ENCODE data around the gene MUL1. TPM values are rescaled to one million over a fixed set of nuclear protein-coding genes. Genes with fewer than 3 reads are reported as not detected.
A peak's percentile ranks its signal among the peaks of the same experiment; 100 is the strongest.

MUL1 gene
- total RNA-seq, 2 experiments from 2014 or later = 19.7 to 20.4 TPM

GRCh38 chr1:20483098-20483832 lies 24.7 kb downstream of the MUL1 start:
- Mint-ChIP-seq H3K4me3 (no peak overlapping the region), H3K27me3 (peaks cover 81% of the 10 kb centered on the region), H3K9me3 (no peaks in the 10 kb centered on the region), H3K4me1 (peaks cover 8% of the 10 kb centered on the region), H3K27ac (no peak overlapping the region), H3K36me3 (no peaks in the 10 kb centered on the region)
- DNase-seq = no peak

GRCh38 chr1:20481643-20482498 lies 26.1 kb downstream of the MUL1 start:
- Mint-ChIP-seq H3K4me3 (no peak overlapping the region), H3K27ac (no peak overlapping the region), H3K4me1 (peaks cover 8% of the 10 kb centered on the region), H3K27me3 (peaks cover 81% of the 10 kb centered on the region), H3K9me3 (no peaks in the 10 kb centered on the region), H3K36me3 (no peaks in the 10 kb centered on the region)
- no peak for DNase-seq

- no peaks in the 10 kb centered on the region for H3K36me3 Mint-ChIP-seq
- no peaks in the 10 kb centered on the region for H3K9me3 Mint-ChIP-seq
- peaks cover 86% of the 10 kb centered on the region for H3K27me3 Mint-ChIP-seq
- no peak overlapping the region for H3K4me3 Mint-ChIP-seq
- DNase-seq = no peak
- H3K4me1 Mint-ChIP-seq = peaks cover 8% of the 10 kb centered on the region
- no peak overlapping the region for H3K27ac Mint-ChIP-seq
Measured at GRCh38 chr1:20480951-20481617, 26.9 kb downstream of the MUL1 start.

GRCh38 chr1:20480243-20480944 lies 27.6 kb downstream of the MUL1 start:
- Mint-ChIP-seq H3K36me3 (no peaks in the 10 kb centered on the region), H3K4me3 (no peak overlapping the region), H3K27ac (no peak overlapping the region), H3K27me3 (peaks cover 88% of the 10 kb centered on the region), H3K4me1 (peaks cover 6% of the 10 kb centered on the region), H3K9me3 (no peaks in the 10 kb centered on the region)
- no peak for DNase-seq

GRCh38 chr1:20479840-20480239 lies 28.1 kb downstream of the MUL1 start:
- Mint-ChIP-seq H3K4me1 (peaks cover 6% of the 10 kb centered on the region), H3K27ac (no peak overlapping the region), H3K4me3 (no peak overlapping the region), H3K27me3 (peaks cover 94% of the 10 kb centered on the region), H3K9me3 (no peaks in the 10 kb centered on the region), H3K36me3 (no peaks in the 10 kb centered on the region)
- no peak for DNase-seq

- Mint-ChIP-seq H3K4me1 (peaks cover 4% of the 10 kb centered on the region), H3K9me3 (no peaks in the 10 kb centered on the region), H3K36me3 (no peaks in the 10 kb centered on the region), H3K27ac (no peak overlapping the region), H3K27me3 (peaks cover 95% of the 10 kb centered on the region), H3K4me3 (no peak overlapping the region)
- DNase-seq = no peak
Measured at GRCh38 chr1:20478057-20478635, 29.8 kb downstream of the MUL1 start.

- Mint-ChIP-seq H3K27me3 (peaks cover 94% of the 10 kb centered on the region), H3K4me1 (peaks cover 5% of the 10 kb centered on the region), H3K4me3 (no peak overlapping the region), H3K9me3 (no peaks in the 10 kb centered on the region), H3K27ac (no peak overlapping the region), H3K36me3 (no peaks in the 10 kb centered on the region)
- no peak for DNase-seq
Measured at GRCh38 chr1:20477348-20478056, 30.4 kb downstream of the MUL1 start.

- Mint-ChIP-seq H3K4me1 (peaks cover 5% of the 10 kb centered on the region), H3K9me3 (no peaks in the 10 kb centered on the region), H3K27ac (no peak overlapping the region), H3K4me3 (no peak overlapping the region), H3K27me3 (peaks cover 94% of the 10 kb centered on the region), H3K36me3 (no peaks in the 10 kb centered on the region)
- no peak for DNase-seq
Measured at GRCh38 chr1:20476265-20477038, 31.5 kb downstream of the MUL1 start.

- no peak overlapping the region for H3K27ac Mint-ChIP-seq
Measured at GRCh38 chr1:20474996-20475395, 33.0 kb downstream of the MUL1 start.

GRCh38 chr1:20474333-20474975 lies 33.5 kb downstream of the MUL1 start:
- Mint-ChIP-seq H3K9me3 (no peaks in the 10 kb centered on the region), H3K4me1 (peaks cover 5% of the 10 kb centered on the region), H3K27me3 (peaks cover 84% of the 10 kb centered on the region)

More at GRCh38 chr1:20474996-20475395, 33.0 kb downstream of the MUL1 start:
- no peaks in the 10 kb centered on the region for H3K36me3 Mint-ChIP-seq
- no peak overlapping the region for H3K4me3 Mint-ChIP-seq
- peaks cover 5% of the 10 kb centered on the region for H3K4me1 Mint-ChIP-seq
- H3K9me3 Mint-ChIP-seq = no peaks in the 10 kb centered on the region
- no peak for DNase-seq
- H3K27me3 Mint-ChIP-seq = peaks cover 88% of the 10 kb centered on the region

GRCh38 chr1:20473894-20474293 lies 34.1 kb downstream of the MUL1 start:
- Mint-ChIP-seq H3K27ac (no peak overlapping the region), H3K36me3 (no peaks in the 10 kb centered on the region), H3K9me3 (no peaks in the 10 kb centered on the region), H3K4me3 (no peak overlapping the region), H3K4me1 (peaks cover 5% of the 10 kb centered on the region), H3K27me3 (peaks cover 82% of the 10 kb centered on the region)
- DNase-seq = no peak

More at GRCh38 chr1:20474333-20474975, 33.5 kb downstream of the MUL1 start:
- H3K27ac Mint-ChIP-seq = no peak overlapping the region
- H3K36me3 Mint-ChIP-seq = no peaks in the 10 kb centered on the region
- no peak overlapping the region for H3K4me3 Mint-ChIP-seq
- DNase-seq = no peak

- H3K27me3 Mint-ChIP-seq = peaks cover 78% of the 10 kb centered on the region
- peak; percentile 35 for DNase-seq
- no peak overlapping the region for H3K27ac Mint-ChIP-seq
- H3K9me3 Mint-ChIP-seq = no peaks in the 10 kb centered on the region
- H3K4me1 Mint-ChIP-seq = peaks cover 5% of the 10 kb centered on the region
- no peaks in the 10 kb centered on the region for H3K36me3 Mint-ChIP-seq
- H3K4me3 Mint-ChIP-seq = no peak overlapping the region
Measured at GRCh38 chr1:20472860-20473711, 34.9 kb downstream of the MUL1 start.

Data from activated naive CD8-positive, alpha-beta T cell treated with anti-CD3 and anti-CD28 coated beads for 36 hours (primary cell).